GM12878 (cell line): ENCODE data around the gene SLCO3A1. TPM values are rescaled to one million over a fixed set of nuclear protein-coding genes. Genes with fewer than 3 reads are reported as not detected.

Experiments used
- ATAC-seq: fragments of 200-7000 bp; cut with Tn5 transposase; 3 replicates; pipeline ENCODE4 v1.9.1; 2020; ENCODE audit warnings: mild to moderate bottlenecking, moderate library complexity
- BruUV-seq: library from RNA; stranded (reverse); fragments of 400-500 nt; replicated peaks from 2 replicates; lab custom pipeline; 2021; lab: Mats Ljungman, UMichigan
- CTCF ChIA-PET: fragments of 300-600 bp; sonication (Branson Sonifier 250); formaldehyde crosslinking; extraction: SDS; loops from one replicate; lab custom pipeline; 2021; ENCODE audit warnings: inconsistent platforms; lab: Yijun Ruan, JAX
- POLR2A ChIA-PET: fragments of 350-600 bp; formaldehyde crosslinking; extraction: SDS; loops from one replicate; lab custom pipeline; 2021; ENCODE audit warnings: inconsistent platforms; lab: Charles Lee
- RAD21 ChIA-PET: fragments of 300-600 bp; sonication (Branson Sonifier 250); formaldehyde crosslinking; loops from one replicate; lab custom pipeline; 2023; ENCODE audit warnings: antibody characterized with exemption; ENCODE audit not compliant: unreplicated experiment; lab: Charles Lee
- SMC1A ChIA-PET: fragments of 300-600 bp; sonication (Branson Sonifier 250); formaldehyde crosslinking; loops from one replicate; lab custom pipeline; 2023; ENCODE audit not compliant: unreplicated experiment, uncharacterized antibody; lab: Charles Lee
- DNase-seq: peaks from one replicate; pipeline ENCODE4 v3.0.0-alpha.2; 2011; ENCODE audit warnings: low read depth, low spot score
- FAIRE-seq: peaks from 3 replicates; lab custom pipeline; 2011; peaks lifted over from hg19 to GRCh38; lab: Jason Lieb, UNC
- H2AFZ ChIP-seq: 2 replicates; pipeline ENCODE4 v1.6.0; 2011; ENCODE audit warnings: low read depth, low read length, control low read depth; ENCODE audit not compliant: control insufficient read depth
- H3K27ac ChIP-seq: 2 replicates; pipeline ENCODE4 v1.5.1; 2011; ENCODE audit warnings: control low read depth; ENCODE audit not compliant: control insufficient read depth, insufficient read depth
- H3K27me3 ChIP-seq, 2 experiments: replicated peaks in 1 of 2; 2 replicates each; pipeline versions ENCODE4 v1.6.0 to v1.6.1; 2011; ENCODE audit warnings: low read length in 1 of 2; ENCODE audit not compliant: control insufficient read depth in 2 of 2, insufficient read depth in 2 of 2
- H3K36me3 ChIP-seq, 2 experiments: 2 replicates each; pipeline ENCODE4 v1.5.1; 2011; ENCODE audit warnings: low read length in 1 of 2; ENCODE audit not compliant: control insufficient read depth in 2 of 2, insufficient read depth in 2 of 2
- H3K4me1 ChIP-seq: 2 replicates; pipeline ENCODE4 v1.6.1; 2011; ENCODE audit warnings: mild to moderate bottlenecking, low read length, moderate library complexity, mixed read lengths; ENCODE audit not compliant: control insufficient read depth, insufficient read depth
- H3K4me2 ChIP-seq: 2 replicates; pipeline ENCODE4 v1.6.0; 2011; ENCODE audit warnings: control low read depth; ENCODE audit not compliant: control insufficient read depth, insufficient read depth
- H3K4me3 ChIP-seq: fragments of 200-600 bp; sonication (generic); 2 replicates; pipeline ENCODE4 v1.5.1; 2016
- H3K79me2 ChIP-seq: 2 replicates; pipeline ENCODE4 v1.6.0; 2011; ENCODE audit warnings: low read length; ENCODE audit not compliant: control insufficient read depth, insufficient read depth
- H3K9ac ChIP-seq: 2 replicates; pipeline ENCODE4 v1.8.0; 2011; ENCODE audit warnings: low read length, control low read depth, mixed read lengths; ENCODE audit not compliant: control insufficient read depth, insufficient read depth
- H3K9me3 ChIP-seq: replicated peaks from 3 replicates; pipeline ENCODE4 v1.5.1; 2011; ENCODE audit warnings: mild to moderate bottlenecking, low read length; ENCODE audit not compliant: control insufficient read depth, insufficient read depth
- H4K20me1 ChIP-seq: 2 replicates; pipeline ENCODE4 v1.6.0; 2011; ENCODE audit not compliant: control insufficient read depth, insufficient read depth
- ATF7 ChIP-seq: fragments of 450-650 bp; IDR thresholded peaks from 2 replicates; pipeline ENCODE4 v1.6.1; 2016; ENCODE audit warnings: low read depth, mild to moderate bottlenecking
- CBX3 ChIP-seq: fragments of 200-600 bp; sonication (generic); IDR thresholded peaks from 2 replicates; pipeline ENCODE4 v1.6.1; 2016; ENCODE audit warnings: low read depth, borderline replicate concordance
- CHD4 ChIP-seq: fragments of 200-600 bp; sonication (generic); IDR thresholded peaks from 2 replicates; pipeline ENCODE4 v1.6.1; 2016; ENCODE audit warnings: mild to moderate bottlenecking
- DPF2 ChIP-seq: fragments of 450-650 bp; IDR thresholded peaks from 2 replicates; pipeline ENCODE4 v1.6.1; 2017; ENCODE audit warnings: mild to moderate bottlenecking
- EED ChIP-seq: sonication (generic); IDR thresholded peaks from 2 replicates; pipeline ENCODE4 v1.6.1; 2016; ENCODE audit warnings: antibody characterized with exemption, low read depth
- JUNB ChIP-seq: IDR thresholded peaks from 2 replicates; pipeline ENCODE4 v1.6.1; 2016; ENCODE audit warnings: antibody characterized with exemption, mild to moderate bottlenecking
- MTA3 ChIP-seq: IDR thresholded peaks from 2 replicates; pipeline ENCODE4 v1.6.1; 2012; ENCODE audit warnings: low read length, inconsistent platforms, borderline replicate concordance
- SUPT20H ChIP-seq: IDR thresholded peaks from 2 replicates; pipeline ENCODE4 v1.6.1; 2011; ENCODE audit warnings: low read depth, mild to moderate bottlenecking, low read length, moderate library complexity, borderline replicate concordance; ENCODE audit not compliant: control insufficient read depth
- WGBS: methylation state at CpG from one replicate; pipeline ENCODE4 v1.1.6; 2016; ENCODE audit warnings: low lambda C conversion rate; ENCODE audit not compliant: insufficient replicate concordance, insufficient coverage; ENCODE audit errors: missing lambda C conversion rate; 5-methylcytosine and 5-hydroxymethylcytosine counted together
- in situ Hi-C: fragments of 300-500 bp; cut with MboI; formaldehyde crosslinking; loops from 9 replicates; pipeline ENCODE4 v1.14.3; 2018; ENCODE audit warnings: mixed read lengths
- intact Hi-C: fragments of 100-400 bp; cut with micrococcal nuclease; formaldehyde crosslinking; loops from one replicate; pipeline ENCODE4 v1.14.2; 2022; ENCODE audit not compliant: unreplicated experiment
- polyA plus RNA-seq, 11 experiments: library from polyadenylated mRNA; depleted of rRNA in 4 of 11; unstranded in 6 of 11; stranded (reverse) in 5 of 11; fragments of >200 nt; fragmentation: Nextera tagmentation in 4 of 11; fragmentation: Illumina TruSeq in 1 of 11; extraction: Ambion mirVana in 4 of 11; extraction: Trizol in 1 of 11; gene quantifications; 1 replicate in 1 of 11; 2 replicates in 10 of 11; pipeline versions ENCODE4 v1.2.1 to v1.2.3, GENCODE V29; 2011 to 2016; ENCODE audit warnings: inconsistent platforms in 2 of 11, missing spikeins in 2 of 11, low read depth in 1 of 11
- total RNA-seq, 4 experiments: library from RNA; depleted of rRNA in 3 of 4; stranded (reverse); fragments of >200 nt in 3 of 4; fragmentation: Illumina TruSeq in 1 of 4; extraction: Trizol in 1 of 4; gene quantifications; 2 replicates each; pipeline versions ENCODE4 v1.2.1 to v1.2.3, GENCODE V29; 2013 to 2021
- TF ChIP-seq, protein P1 (sequence below): IDR thresholded peaks from 2 replicates; pipeline ENCODE4 v1.6.1; 2012; ENCODE audit warnings: improper control_type of control experiment, low read depth, low read length; ENCODE audit not compliant: insufficient replicate concordance
- TF ChIP-seq, protein P2 (sequence below): fragments of 450-650 bp; IDR thresholded peaks from 2 replicates; pipeline ENCODE4 v1.6.1; 2018; ENCODE audit warnings: borderline replicate concordance, mild to moderate bottlenecking; ENCODE audit not compliant: partially characterized antibody

SLCO3A1 gene
- total and polyA plus RNA-seq, 10 of the 15 experiments (the other 5 are each of a cell fraction or from before 2014, with no cell fraction given) = 0.05 to 5.9 (median 0.31) TPM

DNA sequence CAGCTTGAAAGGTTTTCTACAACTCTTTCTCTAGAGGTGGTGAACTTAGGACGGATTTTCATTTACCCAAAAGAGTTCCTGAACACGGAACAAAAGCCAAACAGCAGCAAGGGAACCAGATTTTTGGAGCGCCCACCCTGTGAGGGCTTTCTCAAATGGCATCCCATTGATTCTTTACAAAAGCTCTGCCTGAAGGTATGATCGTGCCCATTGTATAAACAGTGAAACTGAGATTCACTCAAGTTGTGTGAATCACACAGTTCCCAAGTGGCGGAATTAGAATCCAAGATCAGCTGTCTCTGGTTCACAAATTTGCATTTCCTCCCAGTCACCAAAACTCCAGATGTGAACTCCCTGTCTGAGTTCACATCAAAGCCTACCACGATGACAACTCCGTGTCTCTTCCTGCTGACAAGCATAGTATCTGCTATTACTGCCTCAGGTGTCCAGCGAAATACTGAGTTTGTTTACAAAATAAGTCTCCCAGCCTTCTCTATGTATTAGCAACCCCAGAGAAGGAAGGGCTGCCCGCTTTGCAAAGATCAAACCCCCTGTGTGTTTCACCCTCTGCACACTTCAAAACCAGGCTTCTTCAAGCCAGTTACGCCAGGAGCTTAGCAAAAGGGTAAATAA is 304.3 kb downstream of the SLCO3A1 start:
- ChIA-PET RAD21 (no interaction called here), POLR2A (no interaction called here), SMC1A (interaction anchor here (0.9 to 1.6 kb wide), 2 partner anchors 16 to 28 kb away, joined by 3 to 5 read pairs; no protein-coding TSS in a partner anchor), CTCF (interaction anchor here (0.5 to 1.1 kb wide), 2 partner anchors 23 to 1121 kb away, joined by 3 to 4 read pairs; no protein-coding TSS in a partner anchor)
- Histone ChIP-seq H3K36me3 (no peaks in the 10 kb centered on the region), H3K79me2 (no peaks in the 10 kb centered on the region), H3K27me3 (no peaks in the 10 kb centered on the region), H3K4me3 (no peak overlapping the region), H3K9ac (no peak overlapping the region), H4K20me1 (no peaks in the 10 kb centered on the region), H3K4me1 (peaks cover 19% of the 10 kb centered on the region), H3K4me2 (no peak overlapping the region), H2AFZ (no peak overlapping the region), H3K9me3 (no peaks in the 10 kb centered on the region), H3K27ac (no peak overlapping the region)
- BruUV-seq = no TSS peak
- ATAC-seq (no peak), FAIRE-seq (no peak), DNase-seq (no peak)
- no peak for TF ChIP-seq DPF2
- TF ChIP-seq SUPT20H = no peak
- TF ChIP-seq EED = no peak
- no peak for TF ChIP-seq CBX3
- no peak for TF ChIP-seq JUNB
- TF ChIP-seq, protein P1, sequence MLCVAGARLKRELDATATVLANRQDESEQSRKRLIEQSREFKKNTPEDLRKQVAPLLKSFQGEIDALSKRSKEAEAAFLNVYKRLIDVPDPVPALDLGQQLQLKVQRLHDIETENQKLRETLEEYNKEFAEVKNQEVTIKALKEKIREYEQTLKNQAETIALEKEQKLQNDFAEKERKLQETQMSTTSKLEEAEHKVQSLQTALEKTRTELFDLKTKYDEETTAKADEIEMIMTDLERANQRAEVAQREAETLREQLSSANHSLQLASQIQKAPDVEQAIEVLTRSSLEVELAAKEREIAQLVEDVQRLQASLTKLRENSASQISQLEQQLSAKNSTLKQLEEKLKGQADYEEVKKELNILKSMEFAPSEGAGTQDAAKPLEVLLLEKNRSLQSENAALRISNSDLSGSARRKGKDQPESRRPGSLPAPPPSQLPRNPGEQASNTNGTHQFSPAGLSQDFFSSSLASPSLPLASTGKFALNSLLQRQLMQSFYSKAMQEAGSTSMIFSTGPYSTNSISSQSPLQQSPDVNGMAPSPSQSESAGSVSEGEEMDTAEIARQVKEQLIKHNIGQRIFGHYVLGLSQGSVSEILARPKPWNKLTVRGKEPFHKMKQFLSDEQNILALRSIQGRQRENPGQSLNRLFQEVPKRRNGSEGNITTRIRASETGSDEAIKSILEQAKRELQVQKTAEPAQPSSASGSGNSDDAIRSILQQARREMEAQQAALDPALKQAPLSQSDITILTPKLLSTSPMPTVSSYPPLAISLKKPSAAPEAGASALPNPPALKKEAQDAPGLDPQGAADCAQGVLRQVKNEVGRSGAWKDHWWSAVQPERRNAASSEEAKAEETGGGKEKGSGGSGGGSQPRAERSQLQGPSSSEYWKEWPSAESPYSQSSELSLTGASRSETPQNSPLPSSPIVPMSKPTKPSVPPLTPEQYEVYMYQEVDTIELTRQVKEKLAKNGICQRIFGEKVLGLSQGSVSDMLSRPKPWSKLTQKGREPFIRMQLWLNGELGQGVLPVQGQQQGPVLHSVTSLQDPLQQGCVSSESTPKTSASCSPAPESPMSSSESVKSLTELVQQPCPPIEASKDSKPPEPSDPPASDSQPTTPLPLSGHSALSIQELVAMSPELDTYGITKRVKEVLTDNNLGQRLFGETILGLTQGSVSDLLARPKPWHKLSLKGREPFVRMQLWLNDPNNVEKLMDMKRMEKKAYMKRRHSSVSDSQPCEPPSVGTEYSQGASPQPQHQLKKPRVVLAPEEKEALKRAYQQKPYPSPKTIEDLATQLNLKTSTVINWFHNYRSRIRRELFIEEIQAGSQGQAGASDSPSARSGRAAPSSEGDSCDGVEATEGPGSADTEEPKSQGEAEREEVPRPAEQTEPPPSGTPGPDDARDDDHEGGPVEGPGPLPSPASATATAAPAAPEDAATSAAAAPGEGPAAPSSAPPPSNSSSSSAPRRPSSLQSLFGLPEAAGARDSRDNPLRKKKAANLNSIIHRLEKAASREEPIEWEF = no peak
- no peak for TF ChIP-seq CHD4
- TF ChIP-seq, protein P2, sequence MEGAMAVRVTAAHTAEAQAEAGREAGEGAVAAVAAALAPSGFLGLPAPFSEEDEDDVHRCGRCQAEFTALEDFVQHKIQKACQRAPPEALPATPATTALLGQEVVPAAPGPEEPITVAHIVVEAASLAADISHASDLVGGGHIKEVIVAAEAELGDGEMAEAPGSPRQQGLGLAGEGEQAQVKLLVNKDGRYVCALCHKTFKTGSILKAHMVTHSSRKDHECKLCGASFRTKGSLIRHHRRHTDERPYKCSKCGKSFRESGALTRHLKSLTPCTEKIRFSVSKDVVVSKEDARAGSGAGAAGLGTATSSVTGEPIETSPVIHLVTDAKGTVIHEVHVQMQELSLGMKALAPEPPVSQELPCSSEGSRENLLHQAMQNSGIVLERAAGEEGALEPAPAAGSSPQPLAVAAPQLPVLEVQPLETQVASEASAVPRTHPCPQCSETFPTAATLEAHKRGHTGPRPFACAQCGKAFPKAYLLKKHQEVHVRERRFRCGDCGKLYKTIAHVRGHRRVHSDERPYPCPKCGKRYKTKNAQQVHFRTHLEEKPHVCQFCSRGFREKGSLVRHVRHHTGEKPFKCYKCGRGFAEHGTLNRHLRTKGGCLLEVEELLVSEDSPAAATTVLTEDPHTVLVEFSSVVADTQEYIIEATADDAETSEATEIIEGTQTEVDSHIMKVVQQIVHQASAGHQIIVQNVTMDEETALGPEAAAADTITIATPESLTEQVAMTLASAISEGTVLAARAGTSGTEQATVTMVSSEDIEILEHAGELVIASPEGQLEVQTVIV = no peak
- no peak for TF ChIP-seq MTA3
- no peak for TF ChIP-seq ATF7
- WGBS = 78% methylated on average over 10 of the region's 10 CpGs
- intact Hi-C loops = no loop called here
- in situ Hi-C loops = no loop called here
